K562 (cell line): ENCODE results near the gene CLTC. TPM values are rescaled to one million over a fixed set of nuclear protein-coding genes. Genes with fewer than 3 reads are reported as not detected.

ENCODE experiments used
- ATF4 ChIP-seq: fragments of 450-650 bp; formaldehyde crosslinking; IDR thresholded peaks from 2 replicates; pipeline ENCODE4 v1.4.0; 2022; ENCODE audit warnings: mild to moderate bottlenecking, moderate library complexity
- BRD9 ChIP-seq: fragments of 450-650 bp; IDR thresholded peaks from 2 replicates; pipeline ENCODE4 v1.6.1; 2018; ENCODE audit warnings: low read depth; ENCODE audit not compliant: partially characterized antibody
- CXXC5 ChIP-seq: fragments of 250-450 bp; sonication (Bioruptor Pico); IDR thresholded peaks from 2 replicates; pipeline ENCODE4 v1.8.0; 2022; ENCODE audit warnings: inconsistent platforms, mild to moderate bottlenecking, moderate library complexity
- ELF4 ChIP-seq: fragments of 450-650 bp; formaldehyde crosslinking; IDR thresholded peaks from 2 replicates; pipeline ENCODE4 v1.4.0; 2022; ENCODE audit warnings: missing genetic modification characterization
- ELK3 ChIP-seq: fragments of 450-650 bp; formaldehyde crosslinking; IDR thresholded peaks from 2 replicates; pipeline ENCODE4 v1.4.0; 2020; ENCODE audit warnings: mild to moderate bottlenecking
- FIP1L1 ChIP-seq: fragments of 200-400 bp; formaldehyde crosslinking; IDR thresholded peaks from 2 replicates; pipeline ENCODE4 v1.6.1; 2018; ENCODE audit warnings: mild to moderate bottlenecking, low read depth, low read length; ENCODE audit not compliant: poor library complexity, severe bottlenecking
- MEF2D ChIP-seq: conservative IDR thresholded peaks from 2 replicates; pipeline ENCODE4 v1.6.1; 2016; ENCODE audit warnings: low read depth, missing genetic modification characterization, missing compliant biosample characterization
- MITF ChIP-seq: IDR thresholded peaks from 2 replicates; pipeline ENCODE4 v1.6.1; 2014; ENCODE audit warnings: antibody characterized with exemption
- NR2C1 ChIP-seq, 2 experiments: fragments of 450-650 bp; IDR thresholded peaks; 2 replicates each; pipeline ENCODE4 v1.6.1; 2017; ENCODE audit warnings: mild to moderate bottlenecking in 2 of 2, antibody characterized with exemption in 1 of 2, inconsistent platforms in 1 of 2, missing compliant biosample characterization in 1 of 2, missing genetic modification characterization in 1 of 2
- SMARCA4 ChIP-seq: fragments of 450-650 bp; IDR thresholded peaks from 2 replicates; pipeline ENCODE4 v1.6.1; 2016
- SMARCE1 ChIP-seq: fragments of 450-650 bp; IDR thresholded peaks from 2 replicates; pipeline ENCODE4 v1.7.1; 2016; ENCODE audit warnings: mild to moderate bottlenecking
- SOX6 ChIP-seq: fragments of 450-650 bp; IDR thresholded peaks from 2 replicates; pipeline ENCODE4 v1.6.1; 2014; ENCODE audit warnings: mild to moderate bottlenecking
- SUPT5H ChIP-seq: fragments of 450-650 bp; IDR thresholded peaks from 2 replicates; pipeline ENCODE4 v1.6.1; 2016
- TAF7 ChIP-seq: fragments of 450-650 bp; IDR thresholded peaks from 2 replicates; pipeline ENCODE4 v1.6.1; 2016; ENCODE audit warnings: missing genetic modification characterization, missing compliant biosample characterization
- TARDBP ChIP-seq: fragments of 450-650 bp; IDR thresholded peaks from 2 replicates; pipeline ENCODE4 v1.6.1; 2016
- TRIM24 ChIP-seq, 2 experiments: fragments of 450-650 bp; IDR thresholded peaks; 2 replicates each; pipeline ENCODE4 v1.6.1; 2016
- YBX1 ChIP-seq: fragments of 450-650 bp; IDR thresholded peaks from 2 replicates; pipeline ENCODE4 v1.7.1; 2016; ENCODE audit warnings: mild to moderate bottlenecking
- ZBTB34 ChIP-seq: fragments of 250-450 bp; sonication (Bioruptor Pico); IDR thresholded peaks from 2 replicates; pipeline ENCODE4 v1.8.0; 2021; ENCODE audit warnings: mild to moderate bottlenecking, moderate library complexity
- ZNF785 ChIP-seq: fragments of 250-450 bp; sonication (Bioruptor Pico); IDR thresholded peaks from 2 replicates; pipeline ENCODE4 v1.4.0; 2020; ENCODE audit warnings: mild to moderate bottlenecking
- polyA plus RNA-seq, 8 experiments: library from polyadenylated mRNA; depleted of rRNA in 4 of 8; stranded (reverse) in 5 of 8; unstranded in 3 of 8; fragments of >200 nt; fragmentation: Nextera tagmentation in 2 of 8; fragmentation: Illumina TruSeq in 1 of 8; extraction: Ambion mirVana in 2 of 8; extraction: Trizol in 1 of 8; gene quantifications; 2 replicates each; pipeline versions ENCODE4 v1.2.1 to v1.2.3, GENCODE V29; 2011 to 2014; ENCODE audit warnings: inconsistent platforms in 1 of 8, missing spikeins in 1 of 8
- total RNA-seq, 7 experiments: library from RNA; depleted of rRNA in 6 of 7; stranded (reverse); fragments of >200 nt in 6 of 7; fragmentation: Illumina TruSeq in 2 of 7; extraction: Trizol in 2 of 7; gene quantifications; 2 replicates each; pipeline versions ENCODE4 v1.2.1 to v1.2.3, GENCODE V29; 2011 to 2021; ENCODE audit warnings: low replicate concordance in 1 of 7
- TF ChIP-seq, protein P1 (sequence below): fragments of 450-650 bp; IDR thresholded peaks from 2 replicates; pipeline ENCODE4 v1.6.1; 2016; ENCODE audit warnings: missing biosample characterization, missing genetic modification characterization
- TF ChIP-seq, protein P2 (sequence below): fragments of 250-450 bp; sonication (Bioruptor Pico); IDR thresholded peaks from 2 replicates; pipeline ENCODE4 v1.5.0; 2021; ENCODE audit warnings: mild to moderate bottlenecking, borderline replicate concordance

The CLTC gene
- total and polyA plus RNA-seq, 9 of the 15 experiments (the other 6 are each of a cell fraction or from before 2014, with no cell fraction given): 115 to 267 (median 174) TPM

GRCh38 chr17:59695945-59696681 is 76.4 kb downstream of the CLTC start (continued):
- TF ChIP-seq ELK3 (CRISPR knock-in tag): no peak
- no peak for TF ChIP-seq FIP1L1
- TF ChIP-seq SMARCE1: peak; percentile 30; the same call in 1 of the 2 replicates
- no peak for TF ChIP-seq TARDBP
- TF ChIP-seq SOX6: peak; percentile 55; the same call in 1 of the 2 replicates
- TF ChIP-seq, protein P1, sequence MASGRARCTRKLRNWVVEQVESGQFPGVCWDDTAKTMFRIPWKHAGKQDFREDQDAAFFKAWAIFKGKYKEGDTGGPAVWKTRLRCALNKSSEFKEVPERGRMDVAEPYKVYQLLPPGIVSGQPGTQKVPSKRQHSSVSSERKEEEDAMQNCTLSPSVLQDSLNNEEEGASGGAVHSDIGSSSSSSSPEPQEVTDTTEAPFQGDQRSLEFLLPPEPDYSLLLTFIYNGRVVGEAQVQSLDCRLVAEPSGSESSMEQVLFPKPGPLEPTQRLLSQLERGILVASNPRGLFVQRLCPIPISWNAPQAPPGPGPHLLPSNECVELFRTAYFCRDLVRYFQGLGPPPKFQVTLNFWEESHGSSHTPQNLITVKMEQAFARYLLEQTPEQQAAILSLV (tag): peak; percentile 94
- peak; percentile 27; the same call in 1 of the 2 replicates for TF ChIP-seq ZBTB34 (CRISPR knock-in tag)
- TF ChIP-seq MEF2D (tag): peak; percentile 55; the same call in 1 of the 2 replicates
- TF ChIP-seq MITF: no peak
- TF ChIP-seq SUPT5H: peak; percentile 27
- TF ChIP-seq TAF7 (tag): no peak
- TF ChIP-seq YBX1: no peak
- TF ChIP-seq TRIM24 (IDR thresholded peaks at IDR 0.05): peak; percentile 94
- peak; percentile 45; the same call in 1 of the 2 replicates for TF ChIP-seq ELF4 (CRISPR knock-in tag)
- TF ChIP-seq, protein P2, sequence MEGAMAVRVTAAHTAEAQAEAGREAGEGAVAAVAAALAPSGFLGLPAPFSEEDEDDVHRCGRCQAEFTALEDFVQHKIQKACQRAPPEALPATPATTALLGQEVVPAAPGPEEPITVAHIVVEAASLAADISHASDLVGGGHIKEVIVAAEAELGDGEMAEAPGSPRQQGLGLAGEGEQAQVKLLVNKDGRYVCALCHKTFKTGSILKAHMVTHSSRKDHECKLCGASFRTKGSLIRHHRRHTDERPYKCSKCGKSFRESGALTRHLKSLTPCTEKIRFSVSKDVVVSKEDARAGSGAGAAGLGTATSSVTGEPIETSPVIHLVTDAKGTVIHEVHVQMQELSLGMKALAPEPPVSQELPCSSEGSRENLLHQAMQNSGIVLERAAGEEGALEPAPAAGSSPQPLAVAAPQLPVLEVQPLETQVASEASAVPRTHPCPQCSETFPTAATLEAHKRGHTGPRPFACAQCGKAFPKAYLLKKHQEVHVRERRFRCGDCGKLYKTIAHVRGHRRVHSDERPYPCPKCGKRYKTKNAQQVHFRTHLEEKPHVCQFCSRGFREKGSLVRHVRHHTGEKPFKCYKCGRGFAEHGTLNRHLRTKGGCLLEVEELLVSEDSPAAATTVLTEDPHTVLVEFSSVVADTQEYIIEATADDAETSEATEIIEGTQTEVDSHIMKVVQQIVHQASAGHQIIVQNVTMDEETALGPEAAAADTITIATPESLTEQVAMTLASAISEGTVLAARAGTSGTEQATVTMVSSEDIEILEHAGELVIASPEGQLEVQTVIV: peak; percentile 45
- TF ChIP-seq SMARCA4: peak; percentile 64; the same call in 1 of the 2 replicates
- TF ChIP-seq BRD9: peak; percentile 62
- no peak for TF ChIP-seq ZNF785 (CRISPR knock-in tag)
- TF ChIP-seq ATF4: peak; percentile 96
- peak; percentile 27; the same call in 1 of the 2 replicates for TF ChIP-seq NR2C1 (IDR thresholded peaks at IDR 0.05)
- peak; percentile 66; the same call in 1 of the 2 replicates for TF ChIP-seq NR2C1 (tag; IDR thresholded peaks at IDR 0.05)
- TF ChIP-seq CXXC5 (CRISPR knock-in tag): peak; percentile 69
